Stimulated activated CD4-positive, alpha-beta T cell treated with anti-CD3 and anti-CD28 coated beads, Interleukin-1b, Interleukin-23, amount 100 ng/mL, for 48 hours (primary cell): ENCODE results near the gene TSSK2.
A peak's percentile ranks its signal among the peaks of the same experiment; 100 is the strongest.
"Not testable (repeated sequence)": the region's sequence is repeated elsewhere in the genome, so short reads cannot be mapped to it uniquely, and the experiment has no call there.

Experiments used
- DNase-seq: peaks from one replicate; pipeline ENCODE4 v3.0.0-alpha.2; 2020

Gene TSSK2

GRCh38 chr22:19130959-19131684 lies at the start of gene TSSK2:
TSSK2 (plus strand) TSS chr22:19131308; CDS start chr22:19131400, 92 bp downstream.
- no peak for DNase-seq

GRCh38 chr22:19081351-19081750 lies 49.8 kb upstream of the TSSK2 start:
- DNase-seq: no peak

- no peak for DNase-seq
Measured at GRCh38 chr22:19082101-19082500, 49.0 kb upstream of the TSSK2 start.

GRCh38 chr22:19082793-19083192 lies 48.3 kb upstream of the TSSK2 start:
- no peak for DNase-seq

GRCh38 chr22:19084126-19084525 lies 47.0 kb upstream of the TSSK2 start:
- not testable (repeated sequence) for DNase-seq

GRCh38 chr22:19084586-19084985 lies 46.5 kb upstream of the TSSK2 start:
- not testable (repeated sequence) for DNase-seq

GRCh38 chr22:19085233-19085718 lies 45.8 kb upstream of the TSSK2 start:
- no peak for DNase-seq

GRCh38 chr22:19086417-19086816 lies 44.7 kb upstream of the TSSK2 start:
- DNase-seq: no peak

- DNase-seq: no peak
Measured at GRCh38 chr22:19086896-19087295, 44.2 kb upstream of the TSSK2 start.

- DNase-seq: no peak
Measured at GRCh38 chr22:19088866-19089595, 42.1 kb upstream of the TSSK2 start.

- DNase-seq: no peak
Measured at GRCh38 chr22:19090183-19090582, 40.9 kb upstream of the TSSK2 start.

GRCh38 chr22:19090586-19091127 lies 40.5 kb upstream of the TSSK2 start:
- DNase-seq: no peak

GRCh38 chr22:19092725-19093124 lies 38.4 kb upstream of the TSSK2 start:
- no peak for DNase-seq

GRCh38 chr22:19094393-19094997 lies 36.6 kb upstream of the TSSK2 start:
- no peak for DNase-seq

GRCh38 chr22:19096555-19096954 lies 34.6 kb upstream of the TSSK2 start:
- no peak for DNase-seq

GRCh38 chr22:19097518-19097917 lies 33.6 kb upstream of the TSSK2 start:
- no peak for DNase-seq

- DNase-seq: no peak
Measured at GRCh38 chr22:19098157-19098556, 33.0 kb upstream of the TSSK2 start.

- DNase-seq: no peak
Measured at GRCh38 chr22:19103880-19104821, 27.0 kb upstream of the TSSK2 start.

GRCh38 chr22:19105456-19105855 lies 25.7 kb upstream of the TSSK2 start:
- no peak for DNase-seq

- DNase-seq: peak; percentile 31
Measured at GRCh38 chr22:19105867-19106802, 25.0 kb upstream of the TSSK2 start.
